NCI-H1694 (cell line): ENCODE measurements around the gene ZC3HAV1.
"Not testable (repeated sequence)": the region's sequence is repeated elsewhere in the genome, so short reads cannot be mapped to it uniquely, and the experiment has no call there.

Source experiments
- DNase-seq: peaks from one replicate; lab custom pipeline; 2025; lab: John Stamatoyannopoulos, UW

ZC3HAV1 gene

GRCh38 chr7:139112316-139112715 is 2.8 kb upstream of the ZC3HAV1 start:
- DNase-seq = no peak

GRCh38 chr7:139111811-139112301 is 2.3 kb upstream of the ZC3HAV1 start:
- DNase-seq = no peak

- DNase-seq = no peak
These were observed 1.6 kb upstream of the ZC3HAV1 start for GRCh38 chr7:139111147-139111546.

- no peak for DNase-seq
These were observed 477 bp upstream of the ZC3HAV1 start for GRCh38 chr7:139109983-139110411.

- no peak for DNase-seq
These were observed 993 bp downstream of the ZC3HAV1 start for GRCh38 chr7:139108266-139109187.

- no peak for DNase-seq
These were observed 2.6 kb downstream of the ZC3HAV1 start for GRCh38 chr7:139106959-139107358.

- DNase-seq = not testable (repeated sequence)
These were observed 3.3 kb downstream of the ZC3HAV1 start for GRCh38 chr7:139106227-139106626.

GRCh38 chr7:139105484-139105883 is 4.0 kb downstream of the ZC3HAV1 start:
- no peak for DNase-seq

GRCh38 chr7:139104091-139104450 is 5.4 kb downstream of the ZC3HAV1 start:
- DNase-seq = no peak

GRCh38 chr7:139103057-139103815 is 6.3 kb downstream of the ZC3HAV1 start:
- DNase-seq = no peak

GRCh38 chr7:139101637-139102158 is 7.8 kb downstream of the ZC3HAV1 start:
- DNase-seq = not testable (repeated sequence)

GRCh38 chr7:139099172-139099947 is 10.2 kb downstream of the ZC3HAV1 start:
- no peak for DNase-seq

GRCh38 chr7:139095194-139095659 is 14.3 kb downstream of the ZC3HAV1 start:
- DNase-seq = no peak

- no peak for DNase-seq
These were observed 14.9 kb downstream of the ZC3HAV1 start for GRCh38 chr7:139094596-139094995.

GRCh38 chr7:139094030-139094429 is 15.5 kb downstream of the ZC3HAV1 start:
- no peak for DNase-seq

- not testable (repeated sequence) for DNase-seq
These were observed 16.0 kb downstream of the ZC3HAV1 start for GRCh38 chr7:139093512-139093911.

- no peak for DNase-seq
These were observed 17.3 kb downstream of the ZC3HAV1 start for GRCh38 chr7:139092090-139092796.

GRCh38 chr7:139091677-139091996 is 17.9 kb downstream of the ZC3HAV1 start:
- DNase-seq = no peak

GRCh38 chr7:139089118-139089517 is 20.4 kb downstream of the ZC3HAV1 start:
- DNase-seq = no peak

GRCh38 chr7:139088268-139088667 is 21.3 kb downstream of the ZC3HAV1 start:
- DNase-seq = no peak

- no peak for DNase-seq
These were observed 22.3 kb downstream of the ZC3HAV1 start for GRCh38 chr7:139087212-139087611.
